Endothelial cell of umbilical vein (primary cell): ENCODE measurements around the gene OR9A4. TPM values are rescaled to one million over a fixed set of nuclear protein-coding genes. Genes with fewer than 3 reads are reported as not detected.

Experiments
- BruUV-seq: library from RNA; stranded (reverse); fragments of 400-500 nt; replicated peaks from 2 replicates; lab custom pipeline; 2021; lab: Mats Ljungman, UMichigan
- CTCF ChIA-PET: fragments of 300-600, 350-600 bp; sonication (Branson Sonifier 250); formaldehyde crosslinking; loops from one replicate; lab custom pipeline; 2021; ENCODE audit warnings: antibody characterized with exemption, inconsistent platforms; lab: Charles Lee
- POLR2A ChIA-PET: fragments of 300-600, 350-600 bp; sonication (Branson Sonifier 250); formaldehyde crosslinking; loops from one replicate; lab custom pipeline; 2021; ENCODE audit warnings: antibody characterized with exemption, inconsistent platforms; lab: Charles Lee
- DNase-seq: peaks from one replicate; pipeline ENCODE4 v3.0.0-alpha.2; 2011; ENCODE audit warnings: low read depth, low spot score
- FAIRE-seq: peaks from 2 replicates; lab custom pipeline; 2011; peaks lifted over from hg19 to GRCh38; lab: Jason Lieb, UNC
- H2AFZ ChIP-seq: 2 replicates; pipeline ENCODE4 v1.6.0; 2012; ENCODE audit warnings: low read depth, low read length, control low read depth, inconsistent platforms
- H3K27ac ChIP-seq: 2 replicates; pipeline ENCODE4 v1.5.1; 2011; ENCODE audit warnings: low read depth, mild to moderate bottlenecking, control low read depth, low read length, moderate library complexity; ENCODE audit not compliant: insufficient read depth
- H3K27me3 ChIP-seq, 2 experiments: 2 replicates each; pipeline versions ENCODE4 v1.6.0 to v1.6.1; 2011; ENCODE audit warnings: low read length in 2 of 2, mixed read lengths in 1 of 2; ENCODE audit not compliant: control insufficient read depth in 2 of 2, insufficient read depth in 2 of 2
- H3K36me3 ChIP-seq, 2 experiments: 2 replicates in 1 of 2; 3 replicates in 1 of 2; pipeline ENCODE4 v1.5.1; 2011; ENCODE audit warnings: low read length in 2 of 2, mild to moderate bottlenecking in 1 of 2, moderate library complexity in 1 of 2; ENCODE audit not compliant: control insufficient read depth in 2 of 2, insufficient read depth in 2 of 2; ENCODE audit errors: extremely low read depth in 1 of 2
- H3K4me1 ChIP-seq: 3 replicates; pipeline ENCODE4 v1.5.1; 2011; ENCODE audit warnings: mild to moderate bottlenecking, low read length; ENCODE audit not compliant: control insufficient read depth, insufficient read depth; ENCODE audit errors: extremely low read depth
- H3K4me2 ChIP-seq: 2 replicates; pipeline ENCODE4 v1.6.1; 2011; ENCODE audit warnings: low read length, control low read depth, mixed read lengths; ENCODE audit not compliant: insufficient read depth
- H3K4me3 ChIP-seq, 3 experiments: fragments of 200-600 bp in 1 of 3; sonication (generic), shearing (Covaris generic) in 1 of 3; replicated peaks in 1 of 3; 2 replicates each; pipeline ENCODE4 v1.5.1; 2011 to 2016; ENCODE audit warnings: control low read depth in 3 of 3, low read length in 3 of 3, mild to moderate bottlenecking in 2 of 3, inconsistent platforms in 1 of 3, low read depth in 1 of 3, moderate library complexity in 1 of 3; ENCODE audit not compliant: insufficient read depth in 1 of 3
- H3K79me2 ChIP-seq: 2 replicates; pipeline ENCODE4 v1.6.0; 2012; ENCODE audit warnings: low read length, inconsistent platforms; ENCODE audit not compliant: control insufficient read depth, insufficient read depth
- H3K9ac ChIP-seq: replicated peaks from 2 replicates; pipeline ENCODE3; 2011; ENCODE audit warnings: low read length, control low read depth; ENCODE audit not compliant: insufficient read depth; ENCODE audit errors: extremely low read depth
- H3K9me1 ChIP-seq: replicated peaks from 3 replicates; pipeline ENCODE4 v1.6.0; 2011; ENCODE audit warnings: mild to moderate bottlenecking, low read length; ENCODE audit not compliant: control insufficient read depth, insufficient read depth; ENCODE audit errors: extremely low read depth
- H3K9me3 ChIP-seq: replicated peaks from 2 replicates; pipeline ENCODE4 v1.5.1; 2012; ENCODE audit warnings: low read length, inconsistent platforms; ENCODE audit not compliant: control insufficient read depth, insufficient read depth
- H4K20me1 ChIP-seq: replicated peaks from 2 replicates; pipeline ENCODE3; 2011; ENCODE audit warnings: mild to moderate bottlenecking, low read length; ENCODE audit not compliant: control insufficient read depth, insufficient read depth; ENCODE audit errors: extremely low read depth
- EZH2 ChIP-seq: IDR thresholded peaks from 2 replicates; pipeline ENCODE4 v1.6.1; 2012; ENCODE audit warnings: borderline replicate concordance, low read depth, mild to moderate bottlenecking, moderate library complexity, low read length, inconsistent platforms; ENCODE audit not compliant: severe bottlenecking
- FOS ChIP-seq: IDR thresholded peaks from 2 replicates; pipeline ENCODE4 v1.6.1; 2011; ENCODE audit warnings: mild to moderate bottlenecking, low read length, moderate library complexity, borderline replicate concordance; ENCODE audit not compliant: insufficient read depth
- GATA2 ChIP-seq: IDR thresholded peaks from 2 replicates; pipeline ENCODE4 v1.7.0; 2011; ENCODE audit warnings: low read depth, mild to moderate bottlenecking, moderate library complexity, mixed read lengths, low read length; ENCODE audit not compliant: insufficient read length, insufficient read depth
- JUN ChIP-seq: IDR thresholded peaks from 2 replicates; pipeline ENCODE4 v1.6.1; 2011; ENCODE audit warnings: borderline replicate concordance, low read depth; ENCODE audit not compliant: insufficient read length, insufficient read depth
- MYC ChIP-seq: IDR thresholded peaks from one replicate; pipeline ENCODE4 v1.6.1; 2011; ENCODE audit warnings: mild to moderate bottlenecking, low read depth, low read length
- POLR2A ChIP-seq: IDR thresholded peaks from 2 replicates; pipeline ENCODE4 v1.6.1; 2012; ENCODE audit warnings: low read depth, mild to moderate bottlenecking, control low read depth, low read length
- POLR2AphosphoS5 ChIP-seq: IDR thresholded peaks from 2 replicates; pipeline ENCODE4 v1.6.1; 2012; ENCODE audit warnings: low read depth, mild to moderate bottlenecking, control low read depth, low read length, moderate library complexity; ENCODE audit not compliant: insufficient read depth
- dilution Hi-C: fragments of 300-500 bp; cut with MboI; formaldehyde crosslinking; loops from one replicate; pipeline ENCODE4 v1.15.0; 2019; ENCODE audit warnings: low sequenced_read_pairs; ENCODE audit not compliant: extremely low pct_ligation_motif_present
- intact Hi-C: fragments of 100-400 bp; cut with micrococcal nuclease; formaldehyde crosslinking; loops from one replicate; pipeline ENCODE4 v1.10.0; 2022
- polyA plus RNA-seq, 4 experiments: library from polyadenylated mRNA; depleted of rRNA in 3 of 4; stranded (reverse) in 3 of 4; unstranded in 1 of 4; fragments of >200 nt; gene quantifications; 2 replicates each; pipeline versions ENCODE4 v1.2.1 to v1.2.3, GENCODE V29; 2011 to 2012; ENCODE audit warnings: missing spikeins in 1 of 4
- total RNA-seq: library from RNA; stranded (reverse); gene quantifications from 2 replicates; pipeline ENCODE4 v1.2.3, GENCODE V29; 2021
- TF ChIP-seq, protein P1 (sequence below), 2 donors: IDR thresholded peaks; 1 replicate in 1 of 2; 2 replicates in 1 of 2; pipeline ENCODE4 v1.5.1; 2011; ENCODE audit warnings: low read length in 2 of 2, mild to moderate bottlenecking in 2 of 2, moderate library complexity in 2 of 2, control low read depth in 1 of 2, inconsistent platforms in 1 of 2, low read depth in 1 of 2; ENCODE audit not compliant: insufficient read depth in 1 of 2; ENCODE audit errors: extremely low read depth in 1 of 2
- TF ChIP-seq, protein P2 (sequence below): IDR thresholded peaks from 2 replicates; pipeline ENCODE4 v1.6.1; 2011; ENCODE audit not compliant: insufficient read depth, insufficient read length

The OR9A4 gene
- total and polyA plus RNA-seq, 2 donors (not counting 3 experiments of a cell fraction or from before 2014, with no cell fraction given): not detected

DNA sequence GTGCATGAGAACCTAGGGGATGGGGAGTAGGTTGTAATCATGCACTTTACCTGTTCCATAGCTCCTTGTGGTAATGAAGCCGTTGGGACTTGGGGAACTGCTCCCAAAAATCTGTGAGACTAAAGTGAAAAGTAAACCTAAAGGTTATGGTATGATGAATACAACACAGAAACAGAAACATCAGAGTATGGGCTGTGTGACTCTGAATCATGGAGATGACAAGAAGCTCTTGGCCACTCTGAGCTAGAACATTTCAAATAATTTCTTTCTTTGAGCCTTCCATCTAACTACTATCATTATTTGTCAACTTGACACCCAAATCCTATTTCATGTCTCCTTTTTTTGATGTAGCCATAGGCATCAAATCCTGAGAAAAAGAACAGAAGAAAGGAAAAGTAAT, 27.6 kb downstream of the OR9A4 start:
- intact Hi-C loops (no loop called here), dilution Hi-C loops (no loop called here)
- Histone ChIP-seq H3K27ac (no peak overlapping the region), H3K27me3 (no peaks in the 10 kb centered on the region), H3K79me2 (no peaks in the 10 kb centered on the region), H3K9me1 (no peaks in the 10 kb centered on the region), H3K4me2 (no peak overlapping the region), H3K36me3 (no peaks in the 10 kb centered on the region), H4K20me1 (no peaks in the 10 kb centered on the region), H3K9ac (no peak overlapping the region), H3K4me3 (no peak overlapping the region), H3K9me3 (no peaks in the 10 kb centered on the region), H3K4me1 (no peaks in the 10 kb centered on the region), H2AFZ (no peak overlapping the region)
- TF ChIP-seq POLR2AphosphoS5: no peak
- TF ChIP-seq, protein P1, sequence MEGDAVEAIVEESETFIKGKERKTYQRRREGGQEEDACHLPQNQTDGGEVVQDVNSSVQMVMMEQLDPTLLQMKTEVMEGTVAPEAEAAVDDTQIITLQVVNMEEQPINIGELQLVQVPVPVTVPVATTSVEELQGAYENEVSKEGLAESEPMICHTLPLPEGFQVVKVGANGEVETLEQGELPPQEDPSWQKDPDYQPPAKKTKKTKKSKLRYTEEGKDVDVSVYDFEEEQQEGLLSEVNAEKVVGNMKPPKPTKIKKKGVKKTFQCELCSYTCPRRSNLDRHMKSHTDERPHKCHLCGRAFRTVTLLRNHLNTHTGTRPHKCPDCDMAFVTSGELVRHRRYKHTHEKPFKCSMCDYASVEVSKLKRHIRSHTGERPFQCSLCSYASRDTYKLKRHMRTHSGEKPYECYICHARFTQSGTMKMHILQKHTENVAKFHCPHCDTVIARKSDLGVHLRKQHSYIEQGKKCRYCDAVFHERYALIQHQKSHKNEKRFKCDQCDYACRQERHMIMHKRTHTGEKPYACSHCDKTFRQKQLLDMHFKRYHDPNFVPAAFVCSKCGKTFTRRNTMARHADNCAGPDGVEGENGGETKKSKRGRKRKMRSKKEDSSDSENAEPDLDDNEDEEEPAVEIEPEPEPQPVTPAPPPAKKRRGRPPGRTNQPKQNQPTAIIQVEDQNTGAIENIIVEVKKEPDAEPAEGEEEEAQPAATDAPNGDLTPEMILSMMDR (IDR thresholded peaks at IDR 0.05; ENCODE audit: extremely low read depth in 1 of 2, insufficient read depth in 1 of 2, low read depth in 1 of 2, low read length in 2 of 2): no peak
- no peak for TF ChIP-seq FOS
- TF ChIP-seq POLR2A: no peak
- TF ChIP-seq GATA2: no peak
- TF ChIP-seq JUN: no peak
- TF ChIP-seq EZH2: no peak
- no peak for TF ChIP-seq MYC
- TF ChIP-seq, protein P2, sequence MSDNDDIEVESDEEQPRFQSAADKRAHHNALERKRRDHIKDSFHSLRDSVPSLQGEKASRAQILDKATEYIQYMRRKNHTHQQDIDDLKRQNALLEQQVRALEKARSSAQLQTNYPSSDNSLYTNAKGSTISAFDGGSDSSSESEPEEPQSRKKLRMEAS: no peak
- DNase-seq: no peak
- ChIA-PET POLR2A (no interaction called here), CTCF (no interaction called here)
- no peak for FAIRE-seq
- no TSS peak for BruUV-seq
